Stomach (tissue), 4 donors: ENCODE results near the gene RIMS4.

Experiments
- CTCF ChIP-seq, 7 experiments: fragments of 450-650 bp in 4 of 7; fragments of 200-600 bp in 3 of 7; sonication (generic) in 3 of 7; IDR thresholded peaks; one replicate each; pipeline ENCODE4 v1.5.1; 2016 to 2019; ENCODE audit warnings: antibody characterized with exemption in 7 of 7, control low read depth in 2 of 7, mild to moderate bottlenecking in 1 of 7
- POLR2A ChIP-seq, 4 donors: fragments of 450-650 bp; IDR thresholded peaks; one replicate each; pipeline ENCODE4 v1.6.1; 2016; ENCODE audit warnings: antibody characterized with exemption in 4 of 4, control low read depth in 2 of 4, mild to moderate bottlenecking in 1 of 4, moderate library complexity in 1 of 4
- POLR2AphosphoS5 ChIP-seq, 3 donors: sonication (generic); formaldehyde crosslinking; IDR thresholded peaks; one replicate each; pipeline ENCODE4 v1.6.1; 2016; ENCODE audit warnings: antibody characterized with exemption in 3 of 3

- TF ChIP-seq CTCF (IDR thresholded peaks at IDR 0.05) (no peak), POLR2A (IDR thresholded peaks at IDR 0.05) (no peak), POLR2AphosphoS5 (IDR thresholded peaks at IDR 0.05) (no peak)
Observed at GRCh38 chr20:44805335-44805978, 4.9 kb downstream of the RIMS4 start.
